ENCODE measurements around the gene NBEA.

The NBEA gene

GRCh38 chr13:35477386-35477946, 535.4 kb downstream of the NBEA start:
- no peak for DNase-seq

- DNase-seq, result no peak
Observed at GRCh38 chr13:35478271-35479037, 536.4 kb downstream of the NBEA start.

- no peak for DNase-seq
Observed at GRCh38 chr13:35479038-35479492, 537.0 kb downstream of the NBEA start.

- DNase-seq, result no peak
Observed at GRCh38 chr13:35479706-35480105, 537.6 kb downstream of the NBEA start.

GRCh38 chr13:35480346-35480745, 538.3 kb downstream of the NBEA start:
- DNase-seq, result no peak

- DNase-seq, result no peak
Observed at GRCh38 chr13:35481777-35482176, 539.7 kb downstream of the NBEA start.

GRCh38 chr13:35482527-35482926, 540.5 kb downstream of the NBEA start:
- no peak for DNase-seq

- no peak for DNase-seq
Observed at GRCh38 chr13:35483761-35484160, 541.7 kb downstream of the NBEA start.

- DNase-seq, result no peak
Observed at GRCh38 chr13:35484384-35484783, 542.3 kb downstream of the NBEA start.

GRCh38 chr13:35485424-35485823, 543.4 kb downstream of the NBEA start:
- DNase-seq, result peak; percentile 72

GRCh38 chr13:35489050-35489449, 547.0 kb downstream of the NBEA start:
- DNase-seq, result peak; percentile 81

- no peak for DNase-seq
Observed at GRCh38 chr13:35496006-35496405, 553.9 kb downstream of the NBEA start.

GRCh38 chr13:35496761-35497386, 554.8 kb downstream of the NBEA start:
- DNase-seq, result no peak

GRCh38 chr13:35498231-35498630, 556.2 kb downstream of the NBEA start:
- DNase-seq, result no peak

- peak; percentile 94 for DNase-seq
Observed at GRCh38 chr13:35499196-35499662, 557.2 kb downstream of the NBEA start.

- no peak for DNase-seq
Observed at GRCh38 chr13:35499676-35500075, 557.6 kb downstream of the NBEA start.

- peak; percentile 82 for DNase-seq
Observed at GRCh38 chr13:35500144-35500543, 558.1 kb downstream of the NBEA start.

- no peak for DNase-seq
Observed at GRCh38 chr13:35501661-35502235, 559.7 kb downstream of the NBEA start.

- no peak for DNase-seq
Observed at GRCh38 chr13:35502456-35502855, 560.4 kb downstream of the NBEA start.

- DNase-seq, result no peak
Observed at GRCh38 chr13:35512271-35512920, 570.3 kb downstream of the NBEA start.

GRCh38 chr13:35514061-35514477, 572.0 kb downstream of the NBEA start:
- DNase-seq, result peak; percentile 73

- DNase-seq, result peak; percentile 21
Observed at GRCh38 chr13:35514801-35515502, 572.9 kb downstream of the NBEA start.
